HG03025 (cell line): ENCODE data around the gene AKAP13.
A peak's percentile ranks its signal among the peaks of the same experiment; 100 is the strongest.

Experiments
- ATAC-seq: cut with Tn5 transposase; IDR thresholded peaks from one replicate; pipeline ENCODE4 v1.9.1; 2021; ENCODE audit warnings: mild to moderate bottlenecking, moderate library complexity; ENCODE audit not compliant: unreplicated experiment, low FRiP score

The AKAP13 gene

GRCh38 chr15:85708402-85708941 lies 328.1 kb downstream of the AKAP13 start:
- ATAC-seq, result no peak

- ATAC-seq, result no peak
Measured at GRCh38 chr15:85709250-85709649, 328.8 kb downstream of the AKAP13 start.

- ATAC-seq, result no peak
Measured at GRCh38 chr15:85710340-85710842, 330.0 kb downstream of the AKAP13 start.

DNA sequence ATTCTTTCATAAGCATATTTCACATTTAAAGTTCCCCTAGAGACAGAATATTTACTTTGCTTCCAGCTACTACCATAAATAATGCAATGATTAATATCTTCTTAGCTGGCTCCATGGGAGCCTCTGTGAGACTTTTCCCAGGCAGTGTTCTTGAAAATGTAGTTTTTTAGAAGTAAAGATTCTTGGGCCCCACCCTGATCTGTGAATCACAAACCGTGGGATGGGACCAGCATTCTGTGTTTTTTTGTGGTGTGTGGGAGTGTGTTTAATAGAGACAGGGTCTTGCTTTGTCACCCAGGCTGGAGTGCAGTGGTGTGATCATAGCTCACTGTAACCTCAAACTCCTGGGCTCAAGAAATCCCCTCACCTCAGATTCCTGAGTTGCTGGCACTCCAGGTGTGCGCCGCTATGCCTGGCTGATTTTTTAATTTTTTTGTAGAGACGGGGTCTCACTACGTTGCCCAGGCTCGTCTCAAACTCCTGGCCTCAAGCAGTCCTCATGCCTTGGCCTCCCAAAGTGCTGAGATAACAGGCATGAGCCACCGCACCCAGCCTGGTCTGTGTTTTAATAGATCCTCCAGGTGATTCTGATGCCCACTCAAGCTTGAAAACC lies 331.3 kb downstream of the AKAP13 start:
- no peak for ATAC-seq

DNA sequence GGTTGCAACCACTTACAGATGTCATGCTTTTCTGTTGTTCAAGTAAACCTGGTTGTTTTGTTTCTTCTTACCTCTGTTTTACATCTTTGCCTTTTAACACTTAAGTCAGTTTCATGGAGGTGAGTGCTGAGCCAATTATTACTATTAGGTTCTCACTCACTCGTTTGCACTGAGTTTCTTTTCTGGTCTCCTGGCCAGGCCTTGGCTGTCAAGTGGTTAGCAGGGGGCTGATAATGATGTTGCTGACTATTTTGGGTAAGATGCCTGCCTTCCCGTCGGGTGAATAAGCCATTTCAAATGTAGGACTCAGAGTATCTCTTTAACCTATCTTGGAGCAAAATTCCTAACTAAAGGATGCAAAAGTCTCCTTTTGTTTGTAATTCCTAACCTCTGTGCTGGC lies 335.9 kb downstream of the AKAP13 start:
- ATAC-seq, result no peak

- no peak for ATAC-seq
Measured at GRCh38 chr15:85717212-85717611, 336.8 kb downstream of the AKAP13 start.

GRCh38 chr15:85718271-85718971 lies 338.0 kb downstream of the AKAP13 start:
- peak; percentile 67 for ATAC-seq

DNA sequence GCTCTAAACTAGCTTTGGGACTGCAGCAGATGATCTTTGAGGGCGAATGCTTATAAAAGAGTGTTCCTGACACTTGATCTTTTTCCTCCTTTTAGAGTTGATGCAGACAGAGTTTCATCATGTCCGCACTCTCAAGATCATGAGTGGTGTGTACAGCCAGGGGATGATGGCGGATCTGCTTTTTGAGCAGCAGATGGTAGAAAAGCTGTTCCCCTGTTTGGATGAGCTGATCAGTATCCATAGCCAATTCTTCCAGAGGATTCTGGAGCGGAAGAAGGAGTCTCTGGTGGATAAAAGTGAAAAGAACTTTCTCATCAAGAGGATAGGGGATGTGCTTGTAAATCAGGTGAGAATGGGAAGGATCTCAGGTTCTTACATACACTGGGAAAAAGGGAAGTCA lies 338.6 kb downstream of the AKAP13 start:
- no peak for ATAC-seq

- no peak for ATAC-seq
Measured at GRCh38 chr15:85722374-85723152, 342.2 kb downstream of the AKAP13 start.

DNA sequence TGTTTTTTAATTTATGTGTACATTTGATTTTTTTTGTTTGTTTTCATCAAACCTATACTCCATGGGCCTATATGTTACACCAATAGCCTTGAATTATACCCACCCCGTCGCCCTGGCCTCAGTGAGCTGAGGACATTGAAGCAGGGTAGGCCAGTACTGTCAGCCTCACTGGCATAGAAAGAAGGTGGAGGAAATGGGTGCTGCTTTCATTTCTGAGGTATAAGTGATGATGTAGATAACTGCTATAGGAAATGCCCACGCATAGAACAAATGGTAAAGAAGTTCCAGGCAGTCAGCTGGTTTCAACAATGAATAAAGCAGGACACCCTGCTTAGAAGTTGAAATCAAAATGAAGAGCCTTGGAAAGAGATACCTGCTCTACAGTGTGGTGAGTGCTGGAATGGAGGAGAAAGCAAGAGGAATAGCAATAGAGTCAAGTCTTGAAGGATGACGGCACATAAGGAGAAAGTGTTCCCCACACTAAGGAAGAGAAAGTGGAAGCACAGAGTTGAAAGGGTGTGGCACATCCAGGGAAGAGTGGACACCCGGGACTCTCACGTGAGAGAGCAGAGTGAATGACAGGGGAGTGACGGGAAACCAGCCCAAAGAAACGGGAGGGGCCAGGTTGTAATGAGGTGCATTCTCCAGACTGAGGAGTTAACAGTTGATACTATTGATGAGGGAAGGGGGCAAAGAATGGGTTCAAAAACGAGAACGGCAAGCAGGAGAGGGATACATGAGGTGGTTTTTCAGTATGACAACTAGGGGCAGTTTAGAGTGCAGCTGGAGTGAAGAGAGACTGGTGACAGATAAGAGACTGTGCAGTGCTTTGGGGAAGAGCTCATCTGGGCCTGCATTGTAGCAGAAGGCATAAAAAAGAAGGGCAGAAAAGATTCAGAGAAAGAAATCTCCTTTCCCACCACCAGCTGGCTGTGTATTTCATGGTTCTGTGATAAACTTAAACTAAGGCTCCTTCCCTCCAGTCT lies 343.9 kb downstream of the AKAP13 start:
- ATAC-seq, result no peak

GRCh38 chr15:85725019-85725418 lies 344.6 kb downstream of the AKAP13 start:
- no peak for ATAC-seq

GRCh38 chr15:85725564-85725963 lies 345.2 kb downstream of the AKAP13 start:
- ATAC-seq, result no peak

DNA sequence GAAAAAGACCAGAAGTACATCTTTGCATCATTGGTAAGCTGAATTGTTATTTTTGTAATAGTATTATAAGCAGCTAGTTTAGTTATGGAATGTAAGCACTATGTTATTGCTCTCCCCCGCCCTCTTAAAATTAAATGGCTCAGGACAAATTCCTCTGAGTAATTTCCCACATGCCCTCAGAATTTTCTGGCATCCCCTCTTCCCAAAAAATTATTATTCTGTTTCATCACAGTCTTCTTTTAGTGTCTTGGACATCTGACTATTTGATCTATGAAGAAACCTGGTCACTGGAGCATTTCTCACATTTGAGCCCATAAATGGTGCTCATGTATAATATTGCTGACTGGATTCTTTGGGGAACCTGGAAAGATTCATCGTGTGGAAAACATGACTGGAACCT lies 346.1 kb downstream of the AKAP13 start:
- no peak for ATAC-seq

GRCh38 chr15:85727068-85727467 lies 346.7 kb downstream of the AKAP13 start:
- no peak for ATAC-seq

- no peak for ATAC-seq
Measured at GRCh38 chr15:85730001-85730820, 349.8 kb downstream of the AKAP13 start.

DNA sequence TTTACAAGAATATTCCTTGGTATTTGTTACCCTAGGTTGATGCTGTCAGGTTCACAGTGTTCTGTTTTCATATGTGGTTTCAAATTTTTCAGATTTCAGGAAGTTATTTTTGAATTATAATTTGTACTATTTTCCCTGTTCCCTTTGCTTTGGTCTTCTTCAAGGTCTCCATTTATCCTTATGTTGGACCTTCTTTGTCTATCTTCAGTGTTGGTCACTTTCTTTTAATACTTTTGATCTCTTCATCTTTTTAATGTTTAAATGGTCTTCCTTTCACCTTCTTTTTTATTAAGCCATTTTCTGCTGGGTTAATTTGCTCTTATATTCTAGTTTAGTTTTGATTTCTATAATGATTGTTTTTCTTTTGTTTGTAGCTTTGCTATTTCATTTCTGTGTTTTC lies 353.0 kb downstream of the AKAP13 start:
- no peak for ATAC-seq

DNA sequence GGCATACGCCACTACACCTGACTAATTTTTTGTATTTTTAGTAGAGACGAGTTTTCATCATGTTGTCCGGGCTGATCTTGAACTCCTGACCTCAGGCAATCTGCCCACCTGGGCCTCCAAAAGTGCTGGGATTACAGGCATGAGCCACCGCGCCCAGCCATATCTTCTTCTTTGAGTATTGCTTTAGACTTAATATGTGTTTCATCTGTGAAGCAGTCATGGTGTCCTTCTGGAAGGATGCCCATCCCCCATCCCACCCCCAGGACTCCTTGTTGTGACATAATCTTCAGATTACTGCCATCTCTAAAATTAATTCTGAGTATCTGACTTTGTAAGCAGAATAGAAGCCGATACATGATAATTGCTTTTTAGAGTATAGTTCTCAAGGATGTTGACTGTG lies 356.7 kb downstream of the AKAP13 start:
- no peak for ATAC-seq

GRCh38 chr15:85741021-85741421 lies 360.6 kb downstream of the AKAP13 start:
- ATAC-seq, result no peak

- ATAC-seq, result no peak
Measured at GRCh38 chr15:85741662-85742061, 361.3 kb downstream of the AKAP13 start.
